Stimulated activated CD8-positive, alpha-beta memory T cell treated with anti-CD3 and anti-CD28 coated beads, Interleukin-7, amount 100 ng/mL, for 4 hours (primary cell): ENCODE data around the gene RRP1.
A peak's percentile ranks its signal among the peaks of the same experiment; 100 is the strongest.

ENCODE experiments used
- DNase-seq, 2 donors: peaks; one replicate each; pipeline ENCODE4 v3.0.0-alpha.2; 2020; ENCODE audit warnings: low read depth in 2 of 2

Gene RRP1, protein sequence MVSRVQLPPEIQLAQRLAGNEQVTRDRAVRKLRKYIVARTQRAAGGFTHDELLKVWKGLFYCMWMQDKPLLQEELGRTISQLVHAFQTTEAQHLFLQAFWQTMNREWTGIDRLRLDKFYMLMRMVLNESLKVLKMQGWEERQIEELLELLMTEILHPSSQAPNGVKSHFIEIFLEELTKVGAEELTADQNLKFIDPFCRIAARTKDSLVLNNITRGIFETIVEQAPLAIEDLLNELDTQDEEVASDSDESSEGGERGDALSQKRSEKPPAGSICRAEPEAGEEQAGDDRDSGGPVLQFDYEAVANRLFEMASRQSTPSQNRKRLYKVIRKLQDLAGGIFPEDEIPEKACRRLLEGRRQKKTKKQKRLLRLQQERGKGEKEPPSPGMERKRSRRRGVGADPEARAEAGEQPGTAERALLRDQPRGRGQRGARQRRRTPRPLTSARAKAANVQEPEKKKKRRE

GRCh38 chr21:43789276-43790009 lies at the start of gene RRP1:
RRP1 (plus strand) TSS chr21:43789577; CDS start chr21:43789630, 53 bp downstream.
- DNase-seq, result peak; percentile 77 to 89

DNA sequence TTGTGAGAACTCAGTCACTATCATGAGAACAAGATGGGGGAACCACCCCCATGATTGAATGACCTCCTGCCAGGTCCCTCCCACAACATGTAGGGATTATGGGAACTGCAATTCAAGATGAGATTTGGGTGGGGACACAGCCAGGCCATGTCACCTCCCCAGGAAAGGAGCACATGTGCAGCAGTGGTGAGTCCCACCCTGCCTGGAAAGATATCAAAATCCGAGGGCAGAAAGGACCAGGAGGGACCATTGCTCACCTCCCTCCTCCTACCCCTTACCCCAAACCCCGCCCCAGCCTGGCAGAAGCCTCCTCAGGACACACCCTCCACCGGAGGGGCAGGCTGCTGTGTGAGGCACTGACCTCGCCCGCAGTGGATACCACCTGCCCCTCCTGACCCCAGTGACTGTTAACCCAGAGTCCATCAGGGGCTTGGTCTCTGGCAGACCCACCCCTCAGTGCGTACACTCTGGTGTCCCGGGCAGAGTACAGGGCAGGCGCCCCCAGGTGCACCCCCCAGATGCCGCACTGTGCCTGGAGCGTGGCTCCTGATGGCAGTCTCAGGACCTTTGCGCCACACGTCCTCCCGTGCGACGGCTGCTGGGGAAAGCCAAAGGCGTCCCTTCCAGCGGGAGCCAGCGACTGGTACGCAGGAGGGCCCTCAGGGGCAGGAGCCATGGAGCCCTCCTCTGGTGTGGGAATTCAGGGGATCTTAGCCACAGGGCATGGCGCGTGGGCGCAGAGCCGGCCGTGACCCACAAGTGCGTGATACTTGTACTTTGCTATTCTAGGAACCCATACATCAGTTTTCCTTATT lies 49.5 kb upstream of the RRP1 start:
- DNase-seq, result no peak

DNA sequence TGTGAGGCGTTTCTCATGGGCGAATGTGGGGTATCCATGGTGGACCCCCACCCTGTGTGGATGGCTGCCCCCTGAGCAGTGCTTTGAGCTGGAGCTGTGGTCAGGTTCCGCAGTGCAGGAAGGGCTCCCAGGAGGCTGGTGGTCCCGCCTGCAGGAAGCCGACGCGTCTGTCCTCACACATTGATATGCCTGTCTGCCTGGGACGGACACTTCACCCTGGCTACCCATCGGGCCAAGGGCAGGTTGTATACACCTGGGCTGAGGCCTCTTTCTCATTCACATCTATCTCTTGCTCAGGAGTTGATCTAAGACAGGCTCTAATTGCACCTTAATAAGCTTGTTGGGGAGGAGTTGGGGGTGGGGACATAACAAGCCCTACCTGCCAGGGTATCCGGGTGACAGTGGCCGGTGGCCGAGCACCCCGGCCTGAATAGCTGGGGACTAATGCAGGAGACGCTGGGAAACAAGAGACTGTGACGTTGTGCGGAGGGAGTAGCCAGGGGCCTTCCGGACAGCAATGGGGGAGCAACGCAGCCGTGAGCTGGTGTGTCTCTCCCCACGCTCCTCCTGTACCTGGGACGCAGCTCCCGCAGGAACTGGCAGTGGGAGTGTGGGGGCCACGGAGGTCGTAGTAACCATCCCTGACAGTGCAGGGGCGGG lies 48.8 kb upstream of the RRP1 start:
- no peak for DNase-seq

- DNase-seq, result no peak
These were observed 47.8 kb upstream of the RRP1 start for GRCh38 chr21:43741423-43742096.

- DNase-seq, result no peak
These were observed 45.4 kb upstream of the RRP1 start for GRCh38 chr21:43743947-43744346.

DNA sequence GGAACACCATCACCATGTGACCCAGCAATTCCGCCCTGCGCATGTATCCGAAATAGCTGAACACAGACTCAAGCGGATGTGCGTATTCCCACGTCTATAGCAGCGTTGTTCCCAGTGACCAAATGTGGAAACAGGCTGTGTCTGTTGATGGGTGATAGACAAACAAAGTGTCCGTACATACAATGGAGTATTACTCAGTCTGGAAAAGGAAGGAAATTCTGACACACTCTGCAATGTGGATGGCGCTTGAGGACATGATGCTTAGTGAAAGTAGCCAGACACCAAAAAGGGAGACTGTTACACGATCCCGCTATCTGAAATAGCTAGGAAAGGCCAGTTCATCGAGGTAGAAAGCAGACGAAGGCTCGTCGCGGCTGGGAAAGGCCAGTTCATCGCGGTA lies 44.7 kb upstream of the RRP1 start:
- DNase-seq, result no peak

- no peak for DNase-seq
These were observed 43.4 kb upstream of the RRP1 start for GRCh38 chr21:43745772-43746517.

DNA sequence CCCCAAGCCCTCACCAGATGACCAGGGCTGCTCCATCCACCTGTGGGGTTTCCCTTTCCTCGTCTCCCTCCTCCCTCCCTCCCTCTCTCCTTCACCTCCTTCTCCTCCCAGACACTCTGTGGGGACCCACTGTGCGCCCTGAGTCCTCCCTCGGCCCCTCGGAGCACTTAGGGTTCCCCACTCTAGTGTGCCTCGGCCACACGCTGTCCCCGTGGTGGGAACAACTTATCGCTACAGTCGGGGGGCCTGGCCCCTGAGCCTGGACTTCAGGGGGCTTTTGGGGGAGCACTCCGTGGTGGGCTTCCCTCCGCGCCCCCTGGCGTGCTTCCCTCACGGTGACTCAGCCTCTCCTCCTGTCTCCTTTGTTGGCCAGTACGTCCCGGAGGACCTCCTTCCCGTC lies 40.8 kb upstream of the RRP1 start:
- no peak for DNase-seq

GRCh38 chr21:43749651-43750262 lies 39.6 kb upstream of the RRP1 start:
- no peak for DNase-seq

- DNase-seq, result no peak
These were observed 38.9 kb upstream of the RRP1 start for GRCh38 chr21:43750339-43751033.

GRCh38 chr21:43751955-43752591 lies 37.3 kb upstream of the RRP1 start:
- no peak for DNase-seq

- no peak for DNase-seq
These were observed 36.5 kb upstream of the RRP1 start for GRCh38 chr21:43752758-43753438.

DNA sequence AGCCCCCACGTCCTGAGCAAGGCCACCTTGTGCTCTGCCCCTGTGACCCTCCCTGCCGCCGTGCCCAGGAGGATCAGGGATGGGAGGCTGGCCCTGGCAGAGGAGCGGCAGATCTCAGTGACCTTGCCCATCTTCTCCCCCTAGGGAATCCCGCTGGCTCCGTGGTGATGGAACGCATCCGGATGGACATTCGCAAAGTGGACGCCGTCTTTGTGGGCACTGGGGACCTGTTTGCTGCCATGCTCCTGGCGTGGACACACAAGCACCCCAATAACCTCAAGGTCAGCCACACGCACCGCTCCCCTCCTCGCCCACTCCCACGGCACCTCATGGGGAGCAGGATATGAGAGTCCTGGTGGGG lies 36.0 kb upstream of the RRP1 start:
- DNase-seq, result no peak

GRCh38 chr21:43754948-43755781 lies 34.2 kb upstream of the RRP1 start:
- DNase-seq, result no peak

DNA sequence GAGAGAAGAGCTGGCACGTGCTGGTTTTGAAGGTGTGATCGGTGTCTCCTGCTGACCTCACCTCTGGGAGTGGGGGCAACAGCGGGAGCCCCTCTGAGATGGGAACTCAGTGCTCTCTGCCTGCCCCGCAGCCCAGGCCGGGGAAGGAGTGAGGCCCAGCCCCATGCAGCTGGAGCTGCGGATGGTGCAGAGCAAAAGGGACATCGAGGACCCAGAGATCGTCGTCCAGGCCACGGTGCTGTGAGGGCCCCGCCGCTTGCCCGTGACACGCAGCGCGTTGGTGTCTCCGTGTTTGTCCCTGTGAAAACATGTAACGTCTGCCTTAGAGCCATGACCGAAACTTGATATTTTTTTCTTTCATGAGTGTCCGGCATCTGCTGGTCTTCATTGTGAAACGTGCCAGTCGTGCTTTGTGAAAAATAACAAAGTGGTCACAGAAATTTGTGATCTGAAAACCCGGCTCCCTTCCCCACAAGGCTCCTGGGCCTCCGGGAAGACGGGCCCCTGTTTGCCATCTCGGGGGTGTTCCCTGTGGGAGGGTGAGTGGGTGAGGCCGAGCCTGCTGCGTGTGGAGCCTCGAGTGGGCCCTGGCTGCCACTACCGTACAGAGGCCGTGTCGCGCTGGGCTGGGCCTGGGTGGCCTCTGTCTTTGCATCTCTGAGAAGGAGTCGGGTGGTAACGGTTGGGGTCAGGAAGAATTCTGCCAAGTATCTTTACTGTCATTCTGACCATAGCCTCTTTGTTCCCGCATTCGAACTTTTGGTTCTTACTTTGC lies 33.4 kb upstream of the RRP1 start:
- no peak for DNase-seq

DNA sequence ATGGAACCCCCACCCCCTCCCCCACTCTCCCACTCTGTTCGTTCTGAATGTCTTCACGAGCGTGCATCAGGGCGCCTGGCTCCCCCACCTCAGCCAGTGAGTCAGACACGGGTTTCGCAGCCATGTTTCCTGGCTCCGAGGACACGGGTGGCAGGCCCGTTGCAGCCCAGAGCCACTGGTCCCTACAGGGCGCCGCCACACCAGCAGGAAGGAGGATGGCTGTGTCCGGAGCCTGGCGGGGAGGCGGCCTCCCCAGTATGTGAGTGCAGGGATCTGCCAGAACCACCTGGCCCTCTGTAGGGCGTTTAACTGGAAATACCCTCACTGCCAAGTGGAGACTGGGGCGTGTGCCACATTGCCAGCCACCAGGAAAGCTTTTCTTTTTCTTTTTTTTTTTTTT lies 31.8 kb upstream of the RRP1 start:
- DNase-seq, result no peak
